GM21390 (cell line): ENCODE data around the gene RNF20.
"Not testable (repeated sequence)": the region's sequence is repeated elsewhere in the genome, so short reads cannot be mapped to it uniquely, and the experiment has no call there.

Experiments
- ATAC-seq: cut with Tn5 transposase; IDR thresholded peaks from one replicate; pipeline ENCODE4 v1.9.1; 2021; ENCODE audit not compliant: unreplicated experiment

Gene RNF20

DNA sequence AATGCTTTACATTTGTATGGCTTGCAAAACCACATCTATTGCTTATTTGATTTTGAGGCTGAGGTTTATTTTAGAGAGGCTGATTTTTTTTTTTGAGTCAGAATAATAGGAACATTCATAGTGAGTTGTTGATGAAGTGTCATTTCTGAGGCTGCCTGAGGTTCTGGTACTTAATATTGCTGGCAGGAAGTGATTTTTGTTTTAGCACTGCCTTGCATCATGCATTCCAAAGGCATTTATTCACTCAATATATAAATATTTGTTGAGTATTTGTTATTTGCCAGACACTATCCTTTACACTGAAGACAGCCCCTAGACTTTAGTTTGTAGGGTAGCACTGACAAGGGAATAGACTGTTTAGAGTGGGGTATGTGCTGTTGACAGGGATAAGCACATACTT is 2.7 kb downstream of the RNF20 start:
- no peak for ATAC-seq

DNA sequence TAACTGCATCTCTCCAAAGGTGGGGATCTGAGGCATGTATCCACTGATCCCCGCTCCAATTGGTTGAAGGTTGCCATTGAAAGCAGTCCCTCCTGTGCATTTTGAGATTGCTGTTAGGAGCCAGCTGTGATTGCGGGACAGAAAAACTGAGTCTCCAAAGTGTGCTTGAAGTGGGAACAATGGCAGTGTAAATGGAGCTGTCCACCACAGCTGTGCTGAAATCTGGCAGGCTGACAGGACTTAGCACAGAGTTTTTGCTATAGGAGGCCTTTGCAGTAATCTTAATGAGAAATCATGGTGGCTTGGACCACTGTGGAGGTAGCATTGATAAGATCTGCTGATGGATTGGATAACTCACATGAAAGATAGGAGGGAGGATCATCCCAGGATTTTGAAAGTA is 3.3 kb downstream of the RNF20 start:
- ATAC-seq, result no peak

DNA sequence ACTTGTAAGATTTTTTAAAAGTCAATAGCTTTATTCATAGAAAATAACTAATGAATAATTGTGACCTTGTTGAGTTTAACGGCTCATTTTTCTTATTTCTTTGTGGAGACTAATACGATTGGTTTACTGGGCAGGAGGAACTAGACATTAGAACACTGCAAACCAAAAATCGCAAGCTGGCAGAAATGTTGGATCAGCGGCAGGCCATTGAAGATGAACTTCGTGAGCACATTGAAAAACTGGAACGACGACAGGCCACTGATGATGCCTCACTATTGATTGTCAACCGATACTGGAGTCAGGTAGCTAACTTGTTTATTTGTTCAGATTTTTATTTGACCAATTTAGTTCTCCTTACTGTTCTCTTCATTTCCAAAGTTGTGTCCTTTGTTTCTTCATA is 6.4 kb downstream of the RNF20 start:
- no peak for ATAC-seq

DNA sequence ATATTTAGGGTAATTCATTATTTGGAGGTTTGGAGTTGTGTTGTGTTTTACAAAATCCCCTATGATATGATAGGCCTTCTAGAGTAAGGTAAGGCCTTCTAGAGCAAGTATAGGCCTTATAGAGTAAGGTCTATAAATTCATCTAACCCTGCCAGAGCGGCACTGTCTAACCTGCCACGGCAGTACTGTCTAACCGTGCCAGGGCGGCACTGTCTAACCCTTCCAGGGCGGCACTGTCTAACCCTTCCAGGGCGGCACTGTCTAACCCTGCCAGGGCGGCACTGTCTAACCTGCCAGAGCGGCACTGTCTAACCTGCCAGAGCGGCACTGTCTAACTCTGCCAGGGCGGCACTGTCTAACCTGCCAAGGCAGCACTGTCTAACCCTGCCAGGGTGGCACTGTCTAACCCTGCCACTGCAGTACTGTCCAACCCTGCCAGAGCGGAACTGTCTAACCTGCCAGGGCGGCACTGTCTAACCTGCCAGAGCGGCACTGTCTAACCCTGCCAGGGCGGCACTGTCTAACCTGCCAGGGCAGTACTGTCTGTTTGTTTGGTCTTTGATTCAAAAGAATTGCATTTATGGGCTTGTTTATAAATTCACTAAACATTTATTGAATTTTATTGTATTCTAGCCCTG is 9.6 kb downstream of the RNF20 start:
- ATAC-seq, result no peak

DNA sequence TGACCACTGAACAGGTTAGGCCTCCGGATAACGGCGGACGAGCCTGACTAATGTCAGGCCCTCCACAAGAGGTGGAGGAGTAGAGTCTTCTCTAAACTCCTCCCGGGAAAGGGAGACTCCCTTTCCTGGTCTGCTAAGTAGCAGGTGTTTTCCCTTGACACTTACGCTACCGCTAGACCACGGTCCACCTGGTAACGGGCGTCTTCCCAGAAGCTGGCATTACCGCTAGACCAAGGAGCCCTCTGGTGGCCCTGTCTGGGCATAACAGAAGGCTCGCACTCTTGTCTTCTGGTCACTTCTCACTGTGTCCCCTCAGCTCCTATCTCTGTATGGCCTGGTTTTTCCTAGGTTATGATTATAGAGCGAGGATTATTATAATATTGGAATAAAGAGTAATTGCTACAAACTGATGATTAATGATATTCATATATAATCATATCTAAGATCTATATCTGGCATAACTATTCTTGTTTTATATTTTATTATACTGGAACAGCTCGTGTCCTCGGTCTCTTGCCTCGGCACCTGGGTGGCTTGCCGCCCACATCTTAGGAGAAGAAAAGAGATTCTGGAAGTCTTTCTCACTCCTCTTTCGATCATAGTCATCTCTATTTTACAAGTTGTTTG is 15.9 kb downstream of the RNF20 start:
- ATAC-seq, result not testable (repeated sequence)

DNA sequence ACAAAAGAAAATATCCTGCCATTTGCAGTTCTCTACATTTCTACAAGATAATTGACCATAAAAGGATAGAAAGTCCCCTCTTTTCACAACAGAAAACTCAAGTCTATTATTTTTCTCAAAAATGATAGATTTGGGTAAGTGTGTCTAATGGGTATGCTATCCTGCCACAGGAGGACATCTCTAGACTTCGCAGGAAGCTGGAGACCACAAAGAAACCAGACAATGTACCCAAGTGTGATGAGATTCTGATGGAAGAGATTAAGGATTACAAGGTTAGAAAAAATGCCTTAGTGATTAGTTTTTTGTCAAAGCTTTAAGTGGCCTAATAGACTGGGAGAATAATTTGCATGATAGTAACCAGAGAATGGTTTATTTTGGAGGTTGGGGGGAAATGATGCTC is 28.1 kb downstream of the RNF20 start:
- ATAC-seq, result no peak

DNA sequence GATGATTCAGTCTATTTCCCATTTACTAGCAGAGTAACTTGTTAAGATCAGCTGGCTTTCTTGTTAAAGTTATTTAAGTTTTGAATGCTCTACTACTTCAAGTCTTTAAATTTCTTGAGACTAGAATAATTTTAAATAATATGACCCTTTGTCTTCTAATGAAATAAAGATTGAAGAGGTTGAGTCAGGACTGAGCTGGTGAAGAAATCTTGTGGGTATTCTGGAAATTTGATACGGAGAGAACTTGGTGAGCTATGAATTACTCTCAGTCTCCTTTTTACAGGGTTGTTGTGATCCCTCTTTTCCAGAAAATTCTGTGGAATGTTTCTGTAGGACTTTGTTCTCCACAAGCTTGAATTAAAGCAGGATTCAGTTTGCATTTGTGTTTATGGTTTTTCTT is 29.3 kb downstream of the RNF20 start:
- no peak for ATAC-seq

DNA sequence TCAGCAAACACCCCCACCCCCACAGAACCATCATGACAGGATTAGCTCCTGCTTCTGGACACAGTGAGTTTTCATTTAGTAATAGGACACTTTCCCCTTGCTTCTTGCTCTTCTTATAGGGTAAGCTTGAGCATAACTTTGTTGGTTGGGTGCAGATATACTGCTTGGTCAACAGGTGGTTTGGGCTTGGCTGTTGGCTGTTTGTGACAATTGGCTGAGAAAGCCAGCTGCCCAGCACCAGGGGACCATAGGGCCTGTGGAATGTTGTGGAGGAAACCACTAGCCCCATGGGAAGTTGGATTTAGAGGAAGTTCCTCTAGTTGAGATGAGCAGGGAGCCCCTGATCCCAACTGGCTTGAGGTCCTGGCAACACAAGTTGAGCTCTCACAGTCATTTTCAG is 30.6 kb downstream of the RNF20 start:
- ATAC-seq, result no peak

DNA sequence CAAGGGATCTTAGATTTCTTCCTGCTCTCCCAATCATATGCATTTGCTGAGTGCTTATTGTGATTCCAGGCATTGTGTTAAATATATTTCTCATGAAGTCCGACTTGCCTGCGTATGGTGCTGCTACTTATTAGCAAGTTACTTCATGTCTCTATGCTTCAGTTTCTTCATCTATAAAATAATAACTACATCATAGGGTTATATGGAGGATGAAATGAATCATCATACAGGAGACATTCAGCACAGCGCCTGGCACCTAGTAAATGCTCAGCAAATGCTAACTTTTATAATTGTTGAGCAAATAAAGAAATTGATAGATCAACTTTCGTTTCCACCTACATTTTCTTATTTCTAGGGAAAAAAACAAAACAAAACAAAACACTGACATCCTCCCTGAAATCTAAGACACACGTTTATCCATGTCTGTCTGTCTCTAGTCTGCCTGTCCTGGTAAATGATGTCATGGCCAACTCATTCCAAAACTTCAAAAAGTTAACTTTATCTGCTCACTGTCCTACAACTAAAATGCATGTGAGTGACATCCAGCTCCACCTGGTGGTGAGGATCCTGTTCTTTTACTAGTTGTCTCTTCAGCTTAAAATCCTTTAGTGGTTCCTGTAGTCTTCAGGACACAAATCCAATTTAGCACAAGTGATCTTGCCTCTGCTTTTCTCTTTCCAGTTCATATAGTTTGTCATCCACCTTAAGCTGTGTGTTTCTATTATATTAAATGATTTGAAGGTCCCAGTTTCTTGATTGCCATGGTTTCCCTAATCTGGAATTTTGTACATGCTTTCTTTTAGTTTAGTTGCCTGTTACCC is 33.5 kb downstream of the RNF20 start:
- peak; percentile 66 for ATAC-seq

DNA sequence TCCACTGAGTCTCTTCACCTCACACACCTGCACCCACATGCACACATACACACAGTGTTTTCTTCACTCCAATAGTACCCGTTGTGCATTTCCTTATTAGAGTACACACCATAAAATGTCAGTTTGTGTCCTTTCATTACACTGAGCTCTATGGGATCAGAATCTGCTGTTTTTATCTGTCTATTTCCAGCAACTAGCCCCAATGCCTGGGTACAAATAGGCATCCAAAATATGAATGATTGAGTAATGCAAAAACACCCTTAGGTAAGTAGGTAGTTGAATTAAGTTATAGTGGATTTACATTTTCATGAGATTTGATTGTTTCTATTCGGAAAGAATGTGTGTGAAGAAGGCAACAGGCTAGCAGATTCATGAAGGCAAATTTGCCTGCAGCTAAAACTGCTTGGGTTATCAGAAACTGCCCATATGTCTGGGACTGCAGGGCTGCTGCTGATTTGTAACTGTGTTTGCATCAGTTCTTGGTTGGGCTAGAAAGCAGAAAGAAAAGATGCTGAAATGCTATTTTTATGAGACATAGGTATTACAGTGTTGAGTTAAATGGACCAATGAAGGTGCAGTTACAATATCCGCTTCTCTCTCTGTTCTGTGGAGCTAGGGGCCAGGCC is 34.2 kb downstream of the RNF20 start:
- no peak for ATAC-seq

DNA sequence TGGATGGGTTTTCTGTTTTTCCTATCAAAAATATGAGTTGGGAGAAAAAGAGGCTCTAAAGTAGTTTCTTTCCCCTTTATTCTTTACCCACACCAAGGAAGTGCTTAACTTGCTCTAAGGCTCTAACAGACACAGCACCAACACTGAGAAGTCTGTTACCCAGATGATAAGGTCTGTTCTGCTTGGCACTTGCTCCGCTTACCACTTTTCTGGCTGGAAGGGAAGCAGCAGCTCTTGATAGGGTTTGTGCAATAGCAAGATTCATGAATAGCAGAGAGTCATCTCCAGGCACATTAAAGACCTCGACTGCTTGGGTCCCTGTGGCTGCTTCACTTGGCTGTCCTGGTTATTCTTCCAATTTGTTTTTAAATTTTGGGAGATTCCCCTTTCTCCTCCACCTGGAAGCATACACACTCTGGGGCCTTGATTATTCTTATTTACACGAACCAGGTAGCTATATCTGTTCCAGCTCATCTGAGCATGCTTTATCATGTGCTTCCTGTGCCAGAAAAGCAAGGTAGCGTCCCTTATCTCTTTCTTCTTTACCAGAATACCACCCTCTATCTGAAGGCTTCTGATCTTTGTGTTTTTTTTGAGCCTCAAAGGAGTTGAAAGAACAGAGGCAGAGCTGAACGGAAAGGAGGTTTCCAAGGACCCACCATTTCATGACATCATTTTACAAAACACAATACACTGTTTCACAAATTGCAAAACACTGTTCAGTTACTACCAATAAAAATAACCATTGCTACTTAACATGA is 36.3 kb downstream of the RNF20 start:
- ATAC-seq, result no peak

DNA sequence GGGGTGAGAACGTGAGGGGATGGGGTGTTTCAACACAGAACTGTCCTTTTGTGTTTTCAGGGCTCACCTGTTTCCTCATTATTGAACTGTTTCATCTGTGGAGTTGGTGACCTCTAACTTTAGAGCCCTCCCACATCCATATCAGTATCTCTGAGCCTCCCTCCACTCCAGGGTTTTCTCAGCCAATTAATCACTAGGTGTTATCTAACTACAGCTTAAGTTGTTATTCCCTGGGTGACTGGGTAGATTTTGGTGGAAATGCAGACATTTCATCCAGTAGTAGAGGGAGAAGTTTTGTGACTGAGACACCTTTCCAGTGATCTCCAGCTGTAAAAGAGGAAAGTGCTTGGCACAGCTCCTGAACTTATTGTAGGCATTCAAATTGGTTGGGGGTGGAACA is 37.5 kb downstream of the RNF20 start:
- no peak for ATAC-seq

DNA sequence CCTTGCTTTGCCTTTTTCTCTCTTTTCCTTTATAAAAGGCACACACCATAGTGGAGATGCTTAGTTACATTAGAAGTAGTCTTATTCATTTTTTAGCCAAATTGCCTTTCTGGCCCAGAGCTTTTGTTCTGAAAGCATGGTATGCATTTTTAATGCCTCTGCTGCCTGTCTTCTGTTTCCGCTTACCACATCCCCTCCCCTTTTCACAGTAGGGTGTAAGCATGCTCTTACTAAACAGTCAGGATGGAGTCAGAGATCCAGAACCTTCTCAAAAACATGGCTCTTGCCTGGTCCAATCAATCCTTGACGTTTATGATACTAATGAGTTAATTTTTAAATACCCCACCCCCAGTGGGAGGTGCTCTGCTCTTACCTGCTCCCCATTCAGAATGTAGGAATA is 38.7 kb downstream of the RNF20 start:
- ATAC-seq, result no peak

DNA sequence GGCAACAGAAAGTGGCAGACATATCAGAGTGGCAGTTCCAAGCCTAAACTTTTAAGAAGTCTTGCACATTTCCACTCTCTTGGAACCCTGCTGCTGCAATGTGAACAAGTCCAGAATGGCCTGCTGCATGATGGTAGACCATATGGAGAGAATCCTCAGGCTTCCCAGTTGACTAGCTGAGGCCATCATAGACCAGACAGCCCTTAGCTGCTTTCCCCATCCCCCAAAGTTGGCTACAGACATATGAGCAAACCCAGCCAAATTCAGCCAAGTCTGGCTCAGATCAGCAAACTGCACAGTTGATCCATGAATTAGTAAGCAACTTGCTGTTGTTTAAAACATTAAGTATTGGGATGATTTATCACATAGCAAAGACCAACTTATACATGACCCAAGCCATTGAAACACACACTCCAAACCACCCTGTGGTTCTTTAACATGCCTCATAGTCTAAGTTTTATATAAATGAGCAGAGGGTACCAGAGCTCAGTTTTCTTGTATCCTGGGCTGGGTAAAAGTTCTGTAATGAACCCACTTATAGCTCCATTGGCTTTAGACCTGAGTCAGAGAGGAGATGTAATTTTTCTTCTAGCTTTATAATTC is 41.2 kb downstream of the RNF20 start:
- ATAC-seq, result no peak

DNA sequence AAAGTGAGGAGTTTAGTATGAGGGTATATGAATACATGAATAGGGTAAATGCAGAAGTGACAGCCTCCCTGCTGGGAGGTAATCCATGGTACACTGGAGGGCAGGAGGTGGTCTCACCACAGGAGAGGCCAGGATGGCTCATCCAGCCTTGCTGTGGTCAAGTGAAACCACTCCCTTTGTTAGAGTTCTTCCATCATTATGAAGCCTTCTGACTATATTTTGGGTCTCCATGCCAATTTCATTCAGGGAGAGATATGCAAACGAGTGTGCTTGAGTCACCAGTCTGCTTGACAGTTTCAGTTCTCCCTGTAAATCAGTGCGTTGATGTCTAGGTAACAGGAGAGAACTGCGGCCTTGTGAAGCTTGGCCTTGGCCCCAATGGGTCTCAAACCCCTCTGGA is 44.7 kb downstream of the RNF20 start:
- ATAC-seq, result peak; percentile 64

DNA sequence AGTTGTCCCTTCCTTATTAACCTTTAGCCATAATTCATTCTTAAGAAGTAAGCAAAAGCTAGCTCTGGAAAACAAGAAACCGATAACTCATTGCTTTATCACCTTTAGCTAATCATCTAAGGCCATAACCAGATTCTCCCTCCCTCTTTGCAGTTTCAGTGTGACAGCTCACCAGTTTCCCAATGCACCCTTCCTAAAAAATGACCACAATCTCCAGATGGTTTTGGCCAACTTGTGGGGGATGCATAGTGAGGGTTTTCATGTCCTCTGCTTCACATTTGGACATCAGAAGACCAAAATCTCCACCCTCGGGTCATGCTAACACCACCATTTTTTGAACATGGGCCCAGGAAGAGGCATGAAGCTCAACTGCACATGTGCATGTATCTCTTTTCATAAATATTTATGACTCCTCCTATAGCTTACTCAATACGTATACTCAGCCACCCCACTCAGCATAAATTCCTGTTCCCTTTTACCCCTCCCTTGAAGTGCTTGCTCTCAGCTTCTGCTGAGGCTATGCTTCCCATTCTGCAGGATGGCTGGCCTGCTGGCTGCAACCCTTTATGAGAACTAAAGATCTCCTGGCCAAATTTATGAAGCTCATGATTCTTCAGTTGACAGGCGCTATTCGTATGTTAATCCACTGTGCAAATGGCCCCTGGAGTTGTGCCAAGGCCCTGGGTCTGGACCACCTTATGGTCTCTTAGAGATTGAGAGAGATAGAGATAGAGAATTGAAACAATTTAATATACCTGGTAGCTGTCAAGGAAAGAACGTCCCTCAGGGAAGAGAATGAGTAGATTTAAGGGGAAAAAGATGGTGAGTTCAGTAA is 46.3 kb downstream of the RNF20 start:
- ATAC-seq, result no peak

DNA sequence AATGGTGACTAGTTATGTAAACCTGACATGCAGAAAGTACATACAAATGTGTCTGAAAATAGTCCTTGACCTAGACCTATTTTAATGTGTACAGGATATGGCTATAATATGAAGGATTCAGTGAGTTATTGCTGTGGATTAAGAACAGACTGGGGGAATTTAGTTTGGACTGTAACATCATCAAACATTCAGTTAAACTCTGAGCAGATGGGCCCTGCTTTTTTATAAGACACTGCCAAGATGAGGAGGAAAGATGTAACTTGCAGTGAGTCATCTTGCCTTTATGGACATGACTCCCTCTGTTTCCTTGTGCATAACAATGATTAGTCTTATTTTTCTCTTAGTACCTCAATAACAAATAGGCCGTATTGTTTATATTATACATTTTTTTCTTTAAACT is 48.9 kb downstream of the RNF20 start:
- ATAC-seq, result no peak

DNA sequence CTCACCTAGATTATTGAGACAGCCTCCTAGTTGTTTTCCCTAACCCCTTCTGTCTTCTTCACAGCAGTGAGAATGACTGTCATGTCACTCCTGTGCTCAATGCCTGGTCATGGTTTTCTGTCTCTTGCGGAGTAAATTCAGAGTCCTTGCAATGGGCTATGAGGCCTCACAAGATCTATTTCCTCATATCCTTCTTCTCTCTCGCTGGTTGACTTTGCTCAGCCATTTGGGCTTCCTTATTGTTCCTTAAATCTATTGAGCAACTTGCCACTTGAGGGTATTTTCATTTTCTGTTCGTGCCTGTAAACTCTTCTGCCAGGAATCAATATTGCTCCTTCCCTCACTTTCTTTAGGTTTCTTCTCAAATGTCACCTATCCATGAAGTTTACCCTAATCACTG is 52.1 kb downstream of the RNF20 start:
- ATAC-seq, result no peak

DNA sequence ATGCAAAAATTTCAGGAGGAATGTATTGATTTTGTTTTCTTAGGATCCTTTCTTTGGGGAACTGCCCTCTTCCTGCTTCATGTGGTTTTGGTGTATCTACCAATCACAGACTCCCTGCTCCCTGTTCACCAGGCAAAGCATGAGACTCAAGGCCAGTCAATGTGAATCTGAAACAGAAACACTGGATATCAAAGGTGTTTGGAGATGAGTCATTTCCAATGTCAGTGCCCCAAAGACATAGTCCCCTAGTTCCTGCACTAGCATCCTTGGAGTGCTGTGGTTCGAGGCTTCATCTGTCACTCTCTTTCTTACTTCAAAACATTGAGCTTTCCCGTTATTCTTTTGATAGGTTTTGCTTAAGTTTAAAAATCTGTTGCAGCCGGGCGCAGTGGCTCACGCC is 53.0 kb downstream of the RNF20 start:
- peak; percentile 88 for ATAC-seq
